ENCODE data around the gene EPS15.

DNA sequence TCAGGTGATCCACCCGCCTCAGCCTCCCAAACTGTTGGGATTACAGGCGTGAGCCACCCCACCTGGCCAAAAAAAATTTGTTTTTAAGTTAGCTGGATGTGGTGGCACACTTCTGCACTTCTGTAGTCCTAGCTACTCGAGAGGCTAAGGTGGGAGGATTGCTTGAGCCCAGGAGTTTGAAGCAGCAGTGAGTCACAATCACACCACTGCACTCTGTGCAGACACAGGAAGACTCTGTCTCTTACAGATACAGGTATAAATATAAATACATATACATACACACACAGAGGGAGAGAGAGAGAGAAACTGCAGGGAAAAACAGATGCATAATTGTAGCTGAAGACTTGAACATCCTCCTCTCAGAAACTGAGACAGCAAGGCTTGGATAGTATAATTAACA lies 34.8 kb upstream of the EPS15 start:
- TF ChIP-seq, protein P1, sequence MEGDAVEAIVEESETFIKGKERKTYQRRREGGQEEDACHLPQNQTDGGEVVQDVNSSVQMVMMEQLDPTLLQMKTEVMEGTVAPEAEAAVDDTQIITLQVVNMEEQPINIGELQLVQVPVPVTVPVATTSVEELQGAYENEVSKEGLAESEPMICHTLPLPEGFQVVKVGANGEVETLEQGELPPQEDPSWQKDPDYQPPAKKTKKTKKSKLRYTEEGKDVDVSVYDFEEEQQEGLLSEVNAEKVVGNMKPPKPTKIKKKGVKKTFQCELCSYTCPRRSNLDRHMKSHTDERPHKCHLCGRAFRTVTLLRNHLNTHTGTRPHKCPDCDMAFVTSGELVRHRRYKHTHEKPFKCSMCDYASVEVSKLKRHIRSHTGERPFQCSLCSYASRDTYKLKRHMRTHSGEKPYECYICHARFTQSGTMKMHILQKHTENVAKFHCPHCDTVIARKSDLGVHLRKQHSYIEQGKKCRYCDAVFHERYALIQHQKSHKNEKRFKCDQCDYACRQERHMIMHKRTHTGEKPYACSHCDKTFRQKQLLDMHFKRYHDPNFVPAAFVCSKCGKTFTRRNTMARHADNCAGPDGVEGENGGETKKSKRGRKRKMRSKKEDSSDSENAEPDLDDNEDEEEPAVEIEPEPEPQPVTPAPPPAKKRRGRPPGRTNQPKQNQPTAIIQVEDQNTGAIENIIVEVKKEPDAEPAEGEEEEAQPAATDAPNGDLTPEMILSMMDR (IDR thresholded peaks at IDR 0.05; ENCODE audit: low read length) = no peak
- no peak for TF ChIP-seq EZH2 (optimal IDR thresholded peaks at IDR 0.05; ENCODE audit: low read depth, low read length)

Measured in MM.1S (cell line).